ENCODE measurements around the gene REXO4. TPM values are rescaled to one million over a fixed set of nuclear protein-coding genes. Genes with fewer than 3 reads are reported as not detected.
"Not testable (repeated sequence)": the region's sequence is repeated elsewhere in the genome, so short reads cannot be mapped to it uniquely, and the experiment has no call there.

REXO4 gene
- total RNA-seq, 4 donors from 2014 or later: 20.9 to 28.3 (median 22.2) TPM

DNA sequence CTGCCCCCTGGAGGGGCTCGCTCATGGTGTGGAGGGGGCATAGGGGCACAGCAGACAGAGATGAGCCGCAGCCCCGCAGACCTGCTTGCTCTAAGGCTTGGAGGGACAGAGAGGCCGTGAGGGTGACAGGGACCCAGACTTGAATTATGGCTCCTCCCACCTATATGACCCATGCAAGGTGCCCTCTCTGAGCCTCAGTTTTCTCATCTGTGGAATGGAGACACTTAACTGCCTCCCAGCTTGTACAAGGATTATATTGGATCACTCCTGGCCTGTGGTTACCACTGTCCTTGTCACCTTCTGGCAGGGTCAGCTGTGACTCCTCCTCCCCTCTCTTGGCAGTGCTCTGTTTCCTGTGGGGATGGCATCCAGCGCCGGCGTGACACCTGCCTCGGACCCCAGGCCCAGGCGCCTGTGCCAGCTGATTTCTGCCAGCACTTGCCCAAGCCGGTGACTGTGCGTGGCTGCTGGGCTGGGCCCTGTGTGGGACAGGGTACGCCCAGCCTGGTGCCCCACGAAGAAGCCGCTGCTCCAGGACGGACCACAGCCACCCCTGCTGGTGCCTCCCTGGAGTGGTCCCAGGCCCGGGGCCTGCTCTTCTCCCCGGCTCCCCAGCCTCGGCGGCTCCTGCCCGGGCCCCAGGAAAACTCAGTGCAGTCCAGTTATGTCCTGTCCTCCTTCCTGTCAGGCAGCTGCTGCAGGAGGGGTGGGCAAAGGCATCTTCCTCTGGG is 37.3 kb upstream of the REXO4 start:
- H3K4me1 ChIP-seq: peaks cover under 1% of the 10 kb centered on the region
- H3K27me3 ChIP-seq: no peaks in the 10 kb centered on the region
- 95% methylated on average over 8 of the region's 20 CpGs for WGBS
- H3K9me3 ChIP-seq: no peaks in the 10 kb centered on the region
- TF ChIP-seq, protein P1, sequence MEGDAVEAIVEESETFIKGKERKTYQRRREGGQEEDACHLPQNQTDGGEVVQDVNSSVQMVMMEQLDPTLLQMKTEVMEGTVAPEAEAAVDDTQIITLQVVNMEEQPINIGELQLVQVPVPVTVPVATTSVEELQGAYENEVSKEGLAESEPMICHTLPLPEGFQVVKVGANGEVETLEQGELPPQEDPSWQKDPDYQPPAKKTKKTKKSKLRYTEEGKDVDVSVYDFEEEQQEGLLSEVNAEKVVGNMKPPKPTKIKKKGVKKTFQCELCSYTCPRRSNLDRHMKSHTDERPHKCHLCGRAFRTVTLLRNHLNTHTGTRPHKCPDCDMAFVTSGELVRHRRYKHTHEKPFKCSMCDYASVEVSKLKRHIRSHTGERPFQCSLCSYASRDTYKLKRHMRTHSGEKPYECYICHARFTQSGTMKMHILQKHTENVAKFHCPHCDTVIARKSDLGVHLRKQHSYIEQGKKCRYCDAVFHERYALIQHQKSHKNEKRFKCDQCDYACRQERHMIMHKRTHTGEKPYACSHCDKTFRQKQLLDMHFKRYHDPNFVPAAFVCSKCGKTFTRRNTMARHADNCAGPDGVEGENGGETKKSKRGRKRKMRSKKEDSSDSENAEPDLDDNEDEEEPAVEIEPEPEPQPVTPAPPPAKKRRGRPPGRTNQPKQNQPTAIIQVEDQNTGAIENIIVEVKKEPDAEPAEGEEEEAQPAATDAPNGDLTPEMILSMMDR (IDR thresholded peaks at IDR 0.05): no peak
- TF ChIP-seq EP300 (IDR thresholded peaks at IDR 0.05) (no peak), POLR2AphosphoS5 (IDR thresholded peaks at IDR 0.05) (no peak), POLR2A (IDR thresholded peaks at IDR 0.05) (no peak)
- no peak overlapping the region for H3K4me3 ChIP-seq
- no peak overlapping the region for H3K27ac ChIP-seq
- H3K36me3 ChIP-seq: no peaks in the 10 kb centered on the region
- DNase-seq (ENCODE audit: low spot score in 2 of 2): no peak

DNA sequence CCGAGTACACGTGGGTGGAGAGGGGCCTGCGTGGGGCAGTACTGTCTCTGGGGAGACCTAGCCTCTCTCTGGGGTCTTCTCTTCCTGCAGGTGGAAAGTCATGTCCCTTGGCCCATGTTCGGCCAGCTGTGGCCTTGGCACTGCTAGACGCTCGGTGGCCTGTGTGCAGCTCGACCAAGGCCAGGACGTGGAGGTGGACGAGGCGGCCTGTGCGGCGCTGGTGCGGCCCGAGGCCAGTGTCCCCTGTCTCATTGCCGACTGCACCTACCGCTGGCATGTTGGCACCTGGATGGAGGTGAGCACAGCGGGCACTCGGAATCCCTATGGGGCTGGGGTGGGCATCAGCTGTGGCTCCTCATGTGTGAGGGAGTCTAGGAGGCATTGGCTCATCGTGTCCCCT is 36.5 kb upstream of the REXO4 start:
- Histone ChIP-seq H3K27me3 (no peaks in the 10 kb centered on the region), H3K4me3 (no peak overlapping the region), H3K4me1 (no peaks in the 10 kb centered on the region), H3K27ac (no peak overlapping the region), H3K36me3 (no peaks in the 10 kb centered on the region), H3K9me3 (no peaks in the 10 kb centered on the region)
- no peak for TF ChIP-seq POLR2AphosphoS5 (IDR thresholded peaks at IDR 0.05)
- no peak for TF ChIP-seq POLR2A (IDR thresholded peaks at IDR 0.05)
- TF ChIP-seq EP300 (IDR thresholded peaks at IDR 0.05): no peak
- TF ChIP-seq, protein P1 (IDR thresholded peaks at IDR 0.05): no peak
- 96% methylated on average over 8 of the region's 19 CpGs for WGBS
- no peak for DNase-seq (ENCODE audit: low spot score in 2 of 2)

DNA sequence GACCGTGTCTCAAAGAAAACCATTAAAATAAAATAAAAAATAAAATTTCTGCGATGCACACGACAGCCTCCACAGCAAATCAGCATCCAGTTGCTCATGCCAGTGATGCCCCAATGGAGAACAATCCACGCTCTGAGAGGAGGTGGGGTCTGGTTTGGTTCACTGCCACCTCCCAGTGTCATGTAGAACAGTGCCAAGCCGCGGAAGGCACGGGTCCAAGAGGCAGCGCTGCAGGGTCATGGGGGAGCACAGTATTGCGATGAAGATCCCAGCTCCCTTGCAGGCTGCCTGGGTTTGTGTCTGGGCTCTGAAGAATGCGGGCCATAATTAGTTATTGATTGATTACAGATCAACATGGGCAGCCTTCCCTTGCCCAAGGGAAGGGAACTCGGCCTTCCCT is 35.8 kb upstream of the REXO4 start:
- 67% methylated on average over 11 of the region's 11 CpGs for WGBS
- Histone ChIP-seq H3K4me3 (no peak overlapping the region), H3K36me3 (no peaks in the 10 kb centered on the region), H3K4me1 (no peaks in the 10 kb centered on the region), H3K27me3 (no peaks in the 10 kb centered on the region), H3K9me3 (no peaks in the 10 kb centered on the region), H3K27ac (no peak overlapping the region)
- DNase-seq (ENCODE audit: low spot score in 2 of 2): no peak
- no peak for TF ChIP-seq POLR2A (IDR thresholded peaks at IDR 0.05)
- TF ChIP-seq POLR2AphosphoS5 (IDR thresholded peaks at IDR 0.05): no peak
- no peak for TF ChIP-seq EP300 (IDR thresholded peaks at IDR 0.05)
- TF ChIP-seq, protein P1 (IDR thresholded peaks at IDR 0.05): no peak

DNA sequence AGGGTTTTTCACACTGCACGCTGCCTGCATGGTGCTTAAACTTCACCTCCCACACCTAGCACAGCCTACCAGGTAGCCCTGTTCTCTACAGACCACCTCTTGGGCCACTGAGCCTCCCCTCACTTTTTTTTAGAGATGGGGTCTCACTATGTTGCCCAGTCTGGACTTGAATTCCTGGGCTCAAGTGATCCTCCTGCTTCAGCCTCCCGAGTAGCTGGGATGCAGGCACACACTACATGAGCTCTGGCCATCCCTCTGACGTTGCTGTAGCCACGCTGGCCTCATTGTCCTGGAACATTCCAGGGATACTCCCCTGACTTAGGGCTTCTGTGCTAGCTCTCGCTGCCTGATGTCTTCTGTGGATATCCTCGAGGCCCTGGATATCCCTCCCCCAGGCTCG is 34.8 kb upstream of the REXO4 start:
- Histone ChIP-seq H3K27me3 (no peaks in the 10 kb centered on the region), H3K27ac (no peak overlapping the region), H3K4me3 (no peak overlapping the region), H3K9me3 (no peaks in the 10 kb centered on the region), H3K36me3 (no peaks in the 10 kb centered on the region), H3K4me1 (no peaks in the 10 kb centered on the region)
- no peak for TF ChIP-seq POLR2AphosphoS5 (IDR thresholded peaks at IDR 0.05)
- TF ChIP-seq EP300 (IDR thresholded peaks at IDR 0.05): no peak
- TF ChIP-seq POLR2A (IDR thresholded peaks at IDR 0.05): no peak
- TF ChIP-seq, protein P1 (IDR thresholded peaks at IDR 0.05): no peak
- 87% methylated on average over 7 of the region's 7 CpGs for WGBS
- no peak for DNase-seq (ENCODE audit: low spot score in 2 of 2)

DNA sequence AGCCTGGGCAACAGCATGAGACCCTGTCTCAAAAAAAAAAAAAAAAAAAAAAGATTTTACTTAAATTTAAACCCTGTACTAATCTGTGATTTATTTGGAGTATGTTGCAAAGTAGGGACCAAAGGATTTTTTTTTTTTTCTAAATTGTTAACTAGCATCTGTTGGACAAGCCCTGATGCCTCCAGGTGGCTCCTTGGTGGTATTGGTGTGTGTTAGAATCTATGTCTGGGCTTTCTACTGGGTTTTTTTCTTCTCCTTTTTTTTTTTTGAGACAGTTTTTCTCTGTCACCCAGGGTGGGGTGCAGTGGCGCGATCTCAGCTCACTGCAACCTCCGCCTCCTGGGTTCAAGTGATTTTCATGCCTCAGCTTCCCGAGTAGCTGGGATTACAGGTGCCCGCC is 34.1 kb upstream of the REXO4 start:
- not testable (repeated sequence) for DNase-seq (ENCODE audit: low spot score in 2 of 2); H3K9me3 ChIP-seq; H3K4me3 ChIP-seq; H3K4me1 ChIP-seq; H3K27ac ChIP-seq; H3K36me3 ChIP-seq; H3K27me3 ChIP-seq
- WGBS: 96% methylated on average over 5 of the region's 5 CpGs

DNA sequence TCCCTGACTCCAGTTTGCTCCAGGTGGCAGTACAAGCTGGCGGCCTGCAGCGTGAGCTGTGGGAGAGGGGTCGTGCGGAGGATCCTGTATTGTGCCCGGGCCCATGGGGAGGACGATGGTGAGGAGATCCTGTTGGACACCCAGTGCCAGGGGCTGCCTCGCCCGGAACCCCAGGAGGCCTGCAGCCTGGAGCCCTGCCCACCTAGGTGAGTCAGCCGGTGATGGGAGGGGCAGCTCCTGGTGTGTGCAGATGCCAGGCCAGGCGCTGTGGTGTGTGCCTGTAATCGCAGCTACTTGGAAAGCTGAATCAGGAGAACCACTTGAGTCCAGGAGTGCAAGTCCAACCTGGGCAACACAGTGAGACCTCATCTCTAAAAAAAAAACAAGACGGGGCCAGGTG is 31.9 kb upstream of the REXO4 start:
- Histone ChIP-seq H3K27ac (no peak overlapping the region), H3K36me3 (no peaks in the 10 kb centered on the region), H3K27me3 (no peaks in the 10 kb centered on the region), H3K4me3 (no peak overlapping the region), H3K9me3 (no peaks in the 10 kb centered on the region), H3K4me1 (no peaks in the 10 kb centered on the region)
- no peak for TF ChIP-seq EP300 (IDR thresholded peaks at IDR 0.05)
- no peak for TF ChIP-seq POLR2AphosphoS5 (IDR thresholded peaks at IDR 0.05)
- WGBS: 79% methylated on average over 9 of the region's 12 CpGs
- no peak for DNase-seq (ENCODE audit: low spot score in 2 of 2)

All from suprapubic skin (tissue), 4 donors.